ENCODE measurements around the gene ST3GAL3.

The ST3GAL3 gene

GRCh38 chr1:43977376-43978263, 270.3 kb downstream of the ST3GAL3 start:
- Histone ChIP-seq H3K36me3 (ENCODE audit: control insufficient read depth, insufficient read depth, low read length) (peaks cover 18% of the 10 kb centered on the region), H3K27ac (ENCODE audit: insufficient read depth, low read depth, low read length, poor library complexity, severe bottlenecking) (no peak overlapping the region), H3K9me3 (ENCODE audit: control insufficient read depth, low read length) (no peaks in the 10 kb centered on the region), H3K4me3 (ENCODE audit: insufficient read depth, low read depth, low read length) (no peak overlapping the region), H3K4me1 (ENCODE audit: control insufficient read depth, insufficient read depth, low read length) (peaks cover 26% of the 10 kb centered on the region), H3K27me3 (ENCODE audit: control insufficient read depth, insufficient read depth, low read length, poor library complexity, severe bottlenecking) (no peaks in the 10 kb centered on the region)
- WGBS, 2 experiments = 94 to 96% methylated on average over 8 to 9 of the region's 9 CpGs

- Histone ChIP-seq H3K36me3 (ENCODE audit: control insufficient read depth, insufficient read depth, low read length) (peaks cover 18% of the 10 kb centered on the region), H3K4me3 (ENCODE audit: insufficient read depth, low read depth, low read length) (peak overlapping the region; percentile 63), H3K4me1 (ENCODE audit: control insufficient read depth, insufficient read depth, low read length) (peaks cover 26% of the 10 kb centered on the region), H3K27me3 (ENCODE audit: control insufficient read depth, insufficient read depth, low read length, poor library complexity, severe bottlenecking) (no peaks in the 10 kb centered on the region), H3K9me3 (ENCODE audit: control insufficient read depth, low read length) (no peaks in the 10 kb centered on the region), H3K27ac (ENCODE audit: insufficient read depth, low read depth, low read length, poor library complexity, severe bottlenecking) (no peak overlapping the region)
- 85 to 87% methylated on average over 5 of the region's 5 CpGs for WGBS, 2 experiments
Measured at GRCh38 chr1:43978264-43978550, 270.9 kb downstream of the ST3GAL3 start.

- H3K9me3 ChIP-seq (ENCODE audit: control insufficient read depth, low read length) = no peaks in the 10 kb centered on the region
- H3K36me3 ChIP-seq (ENCODE audit: control insufficient read depth, insufficient read depth, low read length) = peaks cover 18% of the 10 kb centered on the region
- no peak within 1 kb of the TSS for H3K27ac ChIP-seq (ENCODE audit: insufficient read depth, low read depth, low read length, poor library complexity, severe bottlenecking)
- 4 to 5% methylated on average over 54 of the region's 54 CpGs for WGBS, 2 experiments
- H3K4me1 ChIP-seq (ENCODE audit: control insufficient read depth, insufficient read depth, low read length) = peaks cover 26% of the 10 kb centered on the region
- H3K27me3 ChIP-seq (ENCODE audit: control insufficient read depth, insufficient read depth, low read length, poor library complexity, severe bottlenecking) = no peaks in the 10 kb centered on the region
- H3K4me3 ChIP-seq (ENCODE audit: insufficient read depth, low read depth, low read length) = peak within 1 kb of the TSS; percentile 63
Measured at GRCh38 chr1:43978551-43979260, 271.4 kb downstream of the ST3GAL3 start, which contains the start of gene B4GALT2. B4GALT2 (plus strand) TSS chr1:43979210; CDS start chr1:43981161, 1,951 bp downstream.

GRCh38 chr1:43979261-43979527, 271.9 kb downstream of the ST3GAL3 start:
- Histone ChIP-seq H3K27me3 (ENCODE audit: control insufficient read depth, insufficient read depth, low read length, poor library complexity, severe bottlenecking) (no peaks in the 10 kb centered on the region), H3K36me3 (ENCODE audit: control insufficient read depth, insufficient read depth, low read length) (peaks cover 18% of the 10 kb centered on the region), H3K4me3 (ENCODE audit: insufficient read depth, low read depth, low read length) (peak overlapping the region; percentile 59), H3K27ac (ENCODE audit: insufficient read depth, low read depth, low read length, poor library complexity, severe bottlenecking) (no peak overlapping the region), H3K9me3 (ENCODE audit: control insufficient read depth, low read length) (no peaks in the 10 kb centered on the region), H3K4me1 (ENCODE audit: control insufficient read depth, insufficient read depth, low read length) (peaks cover 26% of the 10 kb centered on the region)
- 0% methylated on average over 45 of the region's 45 CpGs for WGBS, 2 experiments

GRCh38 chr1:43979528-43980254, 272.4 kb downstream of the ST3GAL3 start:
- H3K36me3 ChIP-seq (ENCODE audit: control insufficient read depth, insufficient read depth, low read length) = peaks cover 18% of the 10 kb centered on the region
- peak overlapping the region; percentile 59 for H3K4me3 ChIP-seq (ENCODE audit: insufficient read depth, low read depth, low read length)
- WGBS, 2 experiments = 4 to 5% methylated on average over 45 of the region's 45 CpGs
- H3K27ac ChIP-seq (ENCODE audit: insufficient read depth, low read depth, low read length, poor library complexity, severe bottlenecking) = no peak overlapping the region
- no peaks in the 10 kb centered on the region for H3K9me3 ChIP-seq (ENCODE audit: control insufficient read depth, low read length)
- no peaks in the 10 kb centered on the region for H3K27me3 ChIP-seq (ENCODE audit: control insufficient read depth, insufficient read depth, low read length, poor library complexity, severe bottlenecking)
- H3K4me1 ChIP-seq (ENCODE audit: control insufficient read depth, insufficient read depth, low read length) = peaks cover 26% of the 10 kb centered on the region

GRCh38 chr1:43980255-43981134, 273.2 kb downstream of the ST3GAL3 start:
- Histone ChIP-seq H3K36me3 (ENCODE audit: control insufficient read depth, insufficient read depth, low read length) (peaks cover 18% of the 10 kb centered on the region), H3K4me3 (ENCODE audit: insufficient read depth, low read depth, low read length) (peak overlapping the region; percentile 59), H3K4me1 (ENCODE audit: control insufficient read depth, insufficient read depth, low read length) (peaks cover 26% of the 10 kb centered on the region), H3K27ac (ENCODE audit: insufficient read depth, low read depth, low read length, poor library complexity, severe bottlenecking) (no peak overlapping the region), H3K9me3 (ENCODE audit: control insufficient read depth, low read length) (no peaks in the 10 kb centered on the region), H3K27me3 (ENCODE audit: control insufficient read depth, insufficient read depth, low read length, poor library complexity, severe bottlenecking) (no peaks in the 10 kb centered on the region)
- 84 to 86% methylated on average over 13 of the region's 13 CpGs for WGBS, 2 experiments

Data from ectodermal cell (in vitro differentiated cells).